Activated CD4-positive, alpha-beta T cell treated with anti-CD3 and anti-CD28 coated beads, Interleukin-2, amount 50 U/mL, for 4 hours (primary cell): ENCODE results near the gene MYO15B.

Experiments used
- DNase-seq, 2 experiments: peaks; one replicate each; pipeline ENCODE4 v3.0.0-alpha.2; 2020

MYO15B gene

DNA sequence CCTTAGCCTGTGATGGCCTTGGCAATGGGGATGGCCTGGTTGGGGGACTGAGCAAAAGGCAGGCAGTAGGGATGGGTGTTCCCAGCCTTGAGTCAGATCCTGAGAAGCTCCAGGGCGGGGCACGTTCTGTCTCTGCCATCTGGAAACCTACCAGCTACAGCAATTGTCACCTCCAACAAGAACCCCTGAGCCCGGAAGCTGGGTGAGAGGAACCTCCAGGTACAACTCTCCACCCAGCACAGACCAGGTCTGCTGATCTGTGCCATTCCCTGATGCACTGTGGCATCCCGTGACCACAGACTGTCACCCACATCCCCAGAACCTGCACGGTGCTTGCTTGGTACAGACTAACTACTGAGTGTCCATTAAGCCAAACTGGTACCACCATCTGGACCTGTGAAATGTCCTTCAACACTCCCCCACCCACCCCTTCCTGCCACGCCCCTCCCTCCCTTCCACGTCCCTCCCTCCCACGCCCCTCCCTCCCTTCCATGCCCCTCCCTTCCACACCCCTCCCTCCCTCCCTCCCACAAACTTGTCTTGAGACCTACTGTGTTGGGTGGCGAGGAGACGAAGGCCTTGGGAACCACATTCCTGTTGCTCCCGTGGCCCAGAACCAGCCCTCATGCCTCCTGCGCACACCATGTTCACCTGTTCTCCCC lies 16.6 kb downstream of the MYO15B start:
- DNase-seq, result no peak

GRCh38 chr17:75605790-75606189 lies 18.2 kb downstream of the MYO15B start:
- no peak for DNase-seq

GRCh38 chr17:75607086-75607485 lies 19.5 kb downstream of the MYO15B start:
- DNase-seq, result no peak

GRCh38 chr17:75610103-75610984 lies 22.7 kb downstream of the MYO15B start:
- DNase-seq, result no peak

- no peak for DNase-seq
Measured at GRCh38 chr17:75611851-75612429, 24.3 kb downstream of the MYO15B start.

- no peak for DNase-seq
Measured at GRCh38 chr17:75612906-75613626, 25.5 kb downstream of the MYO15B start.

DNA sequence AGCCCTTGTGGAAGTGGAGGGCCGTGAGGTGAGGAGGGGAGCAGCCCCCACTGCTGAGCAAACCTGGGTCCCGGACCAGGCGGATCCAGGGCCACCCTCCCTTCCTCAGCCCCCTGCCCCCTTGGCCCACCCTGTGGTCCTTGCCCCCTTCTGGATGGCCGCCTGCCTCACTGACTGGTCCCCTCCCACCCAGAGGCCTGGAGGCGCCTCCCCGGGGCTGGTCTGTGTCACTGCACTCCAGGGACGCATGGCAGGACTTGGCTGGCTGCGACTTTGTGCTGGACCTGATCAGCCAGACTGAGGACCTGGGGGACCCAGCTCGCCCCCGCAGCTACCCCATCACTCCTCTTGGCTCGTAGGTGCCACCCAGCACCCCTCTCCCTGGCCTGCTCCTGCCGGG lies 26.4 kb downstream of the MYO15B start:
- no peak for DNase-seq

DNA sequence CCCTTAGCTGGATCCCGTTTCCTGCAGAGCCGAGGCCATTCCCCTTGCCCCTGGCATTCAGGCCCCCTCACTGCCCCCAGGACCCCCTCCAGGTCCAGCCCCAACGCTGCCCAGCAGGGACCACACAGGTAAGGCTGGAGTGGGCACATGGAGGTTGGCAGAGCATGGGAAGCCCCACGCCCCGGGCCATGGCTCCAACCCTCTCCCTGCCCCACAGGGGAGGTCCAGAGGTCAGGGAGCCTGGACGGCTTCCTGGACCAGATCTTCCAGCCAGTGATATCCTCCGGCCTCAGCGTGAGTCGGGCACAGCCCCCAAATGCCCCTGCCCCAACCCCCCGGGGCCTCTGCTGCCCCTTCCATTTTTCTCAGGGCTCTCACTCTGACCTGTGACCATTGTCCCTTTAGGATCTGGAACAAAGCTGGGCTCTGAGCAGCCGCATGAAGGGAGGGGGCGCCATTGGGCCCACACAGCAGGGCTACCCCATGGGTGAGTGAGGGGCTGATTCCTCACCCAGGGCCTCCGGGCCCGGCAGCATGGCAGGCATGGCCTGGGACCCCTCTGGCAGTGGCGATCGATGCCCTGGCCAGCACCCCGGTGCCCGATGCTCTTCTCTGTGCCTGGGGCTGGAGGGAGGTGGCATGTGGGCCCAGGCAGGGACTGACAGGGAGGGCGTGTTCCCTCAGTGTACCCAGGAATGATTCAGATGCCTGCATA lies 27.1 kb downstream of the MYO15B start:
- DNase-seq, result no peak

- no peak for DNase-seq
Measured at GRCh38 chr17:75615301-75615700, 27.7 kb downstream of the MYO15B start.

- no peak for DNase-seq
Measured at GRCh38 chr17:75616521-75617122, 29.0 kb downstream of the MYO15B start.

DNA sequence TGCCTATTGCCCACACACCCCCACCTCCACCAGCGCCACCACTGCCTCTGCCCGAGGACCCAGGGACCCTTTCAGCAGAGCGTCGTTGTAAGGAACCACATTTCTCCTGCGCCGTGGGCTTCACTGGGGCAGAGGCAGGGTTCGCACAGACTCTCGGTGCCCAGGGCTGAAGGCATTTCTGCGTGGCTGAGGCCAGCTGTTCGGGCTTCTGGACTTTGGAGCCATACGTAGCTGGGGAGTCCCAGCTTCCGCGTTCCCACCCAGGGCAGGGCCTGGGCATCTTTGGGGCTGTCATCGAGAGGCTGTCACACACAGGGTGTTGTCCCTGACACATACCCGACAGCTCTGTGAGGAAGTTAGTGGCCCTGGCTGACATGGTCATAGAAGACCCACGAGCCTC lies 29.6 kb downstream of the MYO15B start:
- DNase-seq, result no peak

DNA sequence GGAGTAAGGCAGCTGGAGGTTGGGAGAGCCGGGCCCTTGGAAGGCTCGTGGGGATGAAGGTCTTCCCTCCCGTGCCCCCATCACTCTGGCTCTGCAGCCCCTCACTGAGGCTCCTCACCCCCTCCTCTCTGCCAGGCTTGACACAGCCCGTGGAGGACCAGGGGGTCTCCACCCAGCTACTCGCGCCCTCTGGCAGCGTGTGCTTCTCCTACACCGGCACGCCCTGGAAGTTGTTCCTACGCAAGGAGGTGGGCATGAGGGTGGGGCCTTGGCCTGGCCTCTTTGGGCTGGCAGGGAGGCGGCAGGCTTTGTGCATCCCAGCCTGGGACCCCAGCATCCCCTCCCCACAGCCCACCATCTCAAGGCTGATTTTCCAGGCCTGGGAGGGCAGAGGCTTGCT lies 30.1 kb downstream of the MYO15B start:
- DNase-seq, result no peak

DNA sequence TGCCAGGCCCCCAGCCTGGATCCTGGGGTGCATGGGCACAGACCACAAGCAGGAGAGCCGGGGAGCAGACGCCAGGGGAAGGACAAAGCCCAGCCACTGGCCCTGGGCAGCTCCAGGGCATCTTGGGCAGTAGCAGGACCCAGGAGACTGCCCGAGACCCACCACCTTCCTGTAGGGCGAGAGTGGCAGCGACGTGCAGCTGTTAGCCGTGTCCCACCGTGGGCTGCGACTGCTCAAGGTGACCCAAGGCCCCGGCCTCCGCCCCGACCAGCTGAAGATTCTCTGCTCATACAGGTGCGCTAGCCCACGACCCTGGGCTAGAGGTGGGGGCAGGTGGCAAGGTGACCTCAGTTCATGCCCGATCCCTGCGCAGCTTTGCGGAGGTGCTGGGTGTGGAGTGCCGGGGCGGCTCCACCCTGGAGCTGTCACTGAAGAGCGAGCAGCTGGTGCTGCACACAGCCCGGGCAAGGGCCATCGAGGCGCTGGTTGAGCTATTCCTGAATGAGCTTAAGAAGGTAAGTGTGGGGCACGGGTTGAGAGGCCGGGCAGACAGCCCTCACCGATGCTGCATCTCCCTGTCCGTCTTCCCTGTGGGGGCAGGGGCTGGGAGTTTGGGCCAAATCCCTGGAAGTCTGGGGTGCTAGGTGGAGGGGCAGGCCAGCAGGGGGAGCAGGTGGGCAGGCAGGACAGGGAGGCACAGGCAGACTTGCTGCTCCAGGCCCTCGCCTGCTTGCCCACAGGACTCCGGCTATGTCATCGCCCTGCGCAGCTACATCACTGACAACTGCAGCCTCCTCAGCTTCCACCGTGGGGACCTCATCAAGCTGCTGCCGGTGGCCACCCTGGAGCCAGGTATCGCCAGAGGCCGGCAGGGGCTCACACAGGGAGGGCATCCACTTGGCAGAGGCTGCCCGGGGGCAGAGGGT lies 32.2 kb downstream of the MYO15B start:
- DNase-seq, result peak in 1 of 2 experiments; percentile 11

DNA sequence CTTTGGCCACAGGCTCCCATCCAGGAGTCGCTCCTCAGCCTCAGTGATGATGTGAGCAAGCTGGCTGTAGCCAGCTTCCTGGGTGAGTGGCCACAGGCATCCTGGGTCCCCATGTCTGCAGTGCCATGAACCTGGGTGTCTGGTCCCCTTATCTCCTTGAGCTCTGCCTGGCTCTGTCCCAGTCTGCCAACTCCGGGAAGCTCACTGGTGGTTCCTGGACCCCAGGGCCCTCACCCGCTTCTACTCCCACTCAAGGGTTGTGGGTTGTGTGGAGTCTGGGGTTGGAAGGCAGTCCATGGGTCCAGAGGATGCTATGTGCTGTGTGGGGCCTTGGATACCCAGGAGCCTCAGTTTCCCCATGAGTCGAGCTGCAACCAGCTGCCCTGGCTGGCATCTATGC lies 33.9 kb downstream of the MYO15B start:
- no peak for DNase-seq

DNA sequence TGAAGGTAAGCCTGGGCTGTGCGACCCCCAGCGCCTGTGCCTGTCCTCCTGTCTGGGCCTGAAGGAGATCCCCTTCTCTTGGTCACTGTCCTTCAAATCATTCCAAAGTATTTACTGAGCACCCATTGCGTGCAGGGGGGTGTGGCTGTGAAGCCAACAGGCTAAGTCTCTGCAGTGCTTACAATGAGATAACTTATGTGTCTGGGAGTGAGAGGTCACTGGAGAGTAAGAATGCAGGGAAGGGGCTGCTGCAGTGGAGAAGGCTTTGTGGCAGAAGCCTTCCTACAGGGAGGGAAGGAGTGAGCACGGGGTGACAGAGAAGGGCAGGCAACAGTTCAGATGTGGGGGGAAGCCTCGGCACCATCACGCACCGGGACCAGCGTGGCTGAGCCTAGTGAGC lies 34.5 kb downstream of the MYO15B start:
- no peak for DNase-seq

DNA sequence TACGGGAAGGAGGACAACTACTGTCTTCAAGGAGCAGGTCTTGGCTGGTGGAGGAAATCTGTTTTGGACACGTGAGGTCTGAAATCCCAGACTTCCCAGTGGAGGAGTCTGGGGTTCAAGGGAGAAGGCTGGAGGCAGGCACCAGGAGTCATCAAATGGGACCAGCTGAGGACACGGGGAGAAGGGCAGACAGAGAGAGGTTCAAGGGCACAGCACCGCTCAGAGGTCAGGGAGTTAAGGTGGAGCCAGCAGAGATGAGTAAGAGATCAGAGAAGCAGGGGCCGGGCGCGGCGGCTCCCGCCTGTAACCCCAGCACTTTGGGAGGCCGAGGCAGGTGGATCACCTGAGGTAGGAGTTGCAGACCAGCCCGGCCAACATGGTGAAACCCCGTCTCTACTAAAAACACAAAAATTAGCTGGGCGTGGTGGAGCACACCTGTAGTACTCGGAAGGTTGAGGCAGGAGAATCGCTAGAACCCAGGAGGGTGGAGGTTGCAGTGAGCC lies 35.2 kb downstream of the MYO15B start:
- DNase-seq, result no peak

DNA sequence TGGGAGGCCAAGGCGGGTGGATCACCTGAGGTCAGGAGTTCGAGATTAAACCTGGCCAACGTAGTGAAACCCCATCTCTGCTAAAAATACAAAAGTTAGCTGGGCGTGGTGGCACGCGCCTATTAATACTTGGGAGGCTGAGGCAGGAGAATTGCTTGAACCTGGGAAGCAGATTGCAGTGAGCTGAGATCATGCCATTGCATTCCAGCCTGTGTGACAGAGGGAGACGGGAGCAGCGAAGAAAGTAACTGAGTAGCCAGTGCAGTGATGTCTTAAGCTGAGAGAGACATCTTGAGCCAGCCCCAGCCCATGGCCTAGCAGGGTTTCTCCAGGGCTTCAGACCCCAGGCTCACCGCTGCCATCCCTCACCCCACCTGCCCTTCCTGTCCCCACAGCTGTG lies 35.8 kb downstream of the MYO15B start:
- DNase-seq, result no peak

DNA sequence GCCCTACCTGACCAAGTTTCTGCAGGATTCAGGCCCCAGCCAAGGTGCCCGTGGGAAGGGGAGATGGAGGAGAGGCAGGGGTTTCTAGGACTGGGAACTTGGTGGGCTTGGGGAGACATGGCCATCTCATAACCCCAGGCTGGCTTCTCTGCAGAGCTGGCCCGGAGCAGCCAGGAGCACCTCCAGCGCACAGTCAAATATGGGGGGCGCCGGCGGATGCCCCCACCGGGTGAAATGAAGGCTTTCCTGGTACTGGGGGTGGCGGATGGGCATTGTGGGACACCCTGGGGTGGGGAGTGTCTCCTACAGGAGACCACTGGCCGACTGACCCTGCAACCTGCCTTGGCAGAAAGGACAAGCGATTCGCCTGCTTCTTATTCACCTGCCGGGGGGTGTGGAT lies 36.4 kb downstream of the MYO15B start:
- no peak for DNase-seq

GRCh38 chr17:75624714-75625345 lies 37.2 kb downstream of the MYO15B start:
- no peak for DNase-seq

DNA sequence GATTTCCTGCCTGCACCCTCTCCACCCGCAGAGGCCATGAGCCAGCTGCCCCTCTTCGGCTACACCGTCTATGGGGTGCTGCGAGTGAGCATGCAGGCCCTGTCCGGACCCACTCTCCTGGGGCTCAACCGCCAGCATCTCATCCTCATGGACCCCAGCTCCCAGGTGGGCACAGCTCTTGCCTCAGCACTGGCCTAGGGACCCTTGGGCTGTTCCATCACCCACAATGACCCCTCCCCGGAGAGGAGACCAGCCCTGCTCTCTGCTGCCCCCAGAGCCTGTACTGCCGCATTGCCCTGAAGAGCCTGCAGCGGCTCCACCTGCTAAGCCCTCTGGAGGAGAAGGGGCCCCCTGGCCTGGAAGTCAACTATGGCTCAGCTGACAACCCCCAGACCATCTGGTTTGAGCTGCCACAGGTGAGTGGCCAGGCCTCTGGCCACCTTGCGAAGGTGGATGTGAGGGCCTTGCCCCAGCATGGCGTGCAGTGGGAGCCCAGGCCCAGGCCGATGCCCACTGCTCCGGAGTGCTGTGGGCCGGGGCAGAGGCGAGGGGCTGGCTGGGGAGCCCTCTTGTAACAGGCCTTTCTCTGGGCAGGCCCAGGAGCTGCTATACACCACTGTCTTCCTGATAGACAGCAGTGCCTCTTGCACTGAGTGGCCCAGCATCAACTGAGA lies 38.4 kb downstream of the MYO15B start:
- peak in 1 of 2 experiments; percentile 5 for DNase-seq
